Measurements from ENCODE around the gene DONSON. TPM values are rescaled to one million over a fixed set of nuclear protein-coding genes. Genes with fewer than 3 reads are reported as not detected.

Gene DONSON
- total RNA-seq, 1 donor from 2014 or later, result 0.53 TPM

GRCh38 chr21:33569991-33570390 lies 18.5 kb downstream of the DONSON start:
- peaks cover 44 to 72% of the 10 kb centered on the region in 2 donors for H3K36me3 ChIP-seq
- no peaks in the 10 kb centered on the region for H3K4me1 ChIP-seq
- no peak overlapping the region for H3K27ac ChIP-seq
- H3K4me3 ChIP-seq, result no peak overlapping the region
- TF ChIP-seq CTCF (IDR thresholded peaks at IDR 0.05), result no peak
- DNase-seq (ENCODE audit: low spot score in 2 of 2), result no peak
- intact Hi-C loops (cut with DNase I), result no loop called here
- no peaks in the 10 kb centered on the region for H3K9me3 ChIP-seq
- H3K27me3 ChIP-seq, result no peaks in the 10 kb centered on the region

GRCh38 chr21:33568448-33568847 lies 20.0 kb downstream of the DONSON start:
- Histone ChIP-seq H3K27ac (no peak overlapping the region), H3K4me3 (no peak overlapping the region)
- intact Hi-C loops (cut with DNase I), result no loop called here

GRCh38 chr21:33567914-33568313 lies 20.6 kb downstream of the DONSON start:
- no peak for TF ChIP-seq CTCF (IDR thresholded peaks at IDR 0.05)
- Histone ChIP-seq H3K27ac (no peak overlapping the region), H3K27me3 (no peaks in the 10 kb centered on the region), H3K4me1 (no peaks in the 10 kb centered on the region), H3K36me3 (peaks cover 32 to 65% of the 10 kb centered on the region in 2 donors), H3K9me3 (no peaks in the 10 kb centered on the region), H3K4me3 (no peak overlapping the region)
- no peak for DNase-seq (ENCODE audit: low spot score in 2 of 2)
- intact Hi-C loops (cut with DNase I), result no loop called here

More at GRCh38 chr21:33568448-33568847, 20.0 kb downstream of the DONSON start:
- Histone ChIP-seq H3K9me3 (no peaks in the 10 kb centered on the region), H3K36me3 (peaks cover 34 to 65% of the 10 kb centered on the region in 2 donors), H3K27me3 (no peaks in the 10 kb centered on the region), H3K4me1 (no peaks in the 10 kb centered on the region)
- no peak for TF ChIP-seq CTCF (IDR thresholded peaks at IDR 0.05)
- no peak for DNase-seq (ENCODE audit: low spot score in 2 of 2)

GRCh38 chr21:33566514-33566913 lies 22.0 kb downstream of the DONSON start:
- no peak for DNase-seq (ENCODE audit: low spot score in 2 of 2)
- Histone ChIP-seq H3K4me1 (no peaks in the 10 kb centered on the region), H3K27ac (no peak overlapping the region), H3K4me3 (no peak overlapping the region), H3K27me3 (no peaks in the 10 kb centered on the region), H3K36me3 (peaks cover 34 to 64% of the 10 kb centered on the region in 2 donors), H3K9me3 (no peaks in the 10 kb centered on the region)
- intact Hi-C loops (cut with DNase I), result no loop called here
- no peak for TF ChIP-seq CTCF (IDR thresholded peaks at IDR 0.05)

GRCh38 chr21:33562389-33562788 lies 26.1 kb downstream of the DONSON start:
- Histone ChIP-seq H3K27me3 (no peaks in the 10 kb centered on the region), H3K27ac (no peak overlapping the region), H3K4me3 (no peak overlapping the region), H3K4me1 (peaks cover 0 to 3% of the 10 kb centered on the region in 2 donors), H3K9me3 (no peaks in the 10 kb centered on the region), H3K36me3 (peaks cover 47 to 71% of the 10 kb centered on the region in 2 donors)
- intact Hi-C loops (cut with DNase I), result no loop called here
- no peak for TF ChIP-seq CTCF (IDR thresholded peaks at IDR 0.05)
- DNase-seq (ENCODE audit: low spot score in 2 of 2), result no peak

- no peak for TF ChIP-seq CTCF (IDR thresholded peaks at IDR 0.05)
- intact Hi-C loops (cut with DNase I), result no loop called here
- H3K36me3 ChIP-seq, result peaks cover 52 to 77% of the 10 kb centered on the region in 2 donors
- no peaks in the 10 kb centered on the region for H3K9me3 ChIP-seq
- H3K4me3 ChIP-seq, result no peak overlapping the region
- DNase-seq (ENCODE audit: low spot score in 2 of 2), result no peak
- no peaks in the 10 kb centered on the region for H3K27me3 ChIP-seq
- peaks cover 0 to 3% of the 10 kb centered on the region in 2 donors for H3K4me1 ChIP-seq
- H3K27ac ChIP-seq, result no peak overlapping the region
Observed at GRCh38 chr21:33561373-33561772, 27.1 kb downstream of the DONSON start.
